Keratinocyte (primary cell): ENCODE measurements around the gene FKBP1A.

Experiments
- CTCF ChIP-seq, 3 experiments: IDR thresholded peaks in 1 of 3; conservative IDR thresholded peaks in 1 of 3; optimal IDR thresholded peaks in 1 of 3; 2 replicates in 2 of 3; 3 replicates in 1 of 3; pipeline versions ENCODE3 to v1.5.1; 2011; ENCODE audit warnings: low read length in 3 of 3, mild to moderate bottlenecking in 3 of 3, moderate library complexity in 2 of 3, control low read depth in 1 of 3, inconsistent platforms in 1 of 3; ENCODE audit not compliant: insufficient read depth in 2 of 3; ENCODE audit errors: extremely low read depth in 1 of 3
- EZH2 ChIP-seq: IDR thresholded peaks from one replicate; pipeline ENCODE4 v1.6.1; 2012; ENCODE audit warnings: inconsistent platforms, mild to moderate bottlenecking, low read length, moderate library complexity

GRCh38 chr20:1437235-1437904 is 44.5 kb upstream of the FKBP1A start:
- TF ChIP-seq CTCF (optimal IDR thresholded peaks at IDR 0.05 in 1 of 3, IDR thresholded peaks at IDR 0.05 in 1 of 3, conservative IDR thresholded peaks at IDR 0.05 in 1 of 3; ENCODE audit: extremely low read depth in 1 of 3, insufficient read depth in 2 of 3, low read length in 3 of 3) (peak; percentile 84 to 96 (median 91)), EZH2 (no peak)
